ENCODE data around the gene LRRC1. TPM values are rescaled to one million over a fixed set of nuclear protein-coding genes. Genes with fewer than 3 reads are reported as not detected.

The LRRC1 gene
- total and polyA plus RNA-seq, 2 donors (not counting 3 experiments of a cell fraction or from before 2014, with no cell fraction given) = 5.6 to 11.7 TPM

DNA sequence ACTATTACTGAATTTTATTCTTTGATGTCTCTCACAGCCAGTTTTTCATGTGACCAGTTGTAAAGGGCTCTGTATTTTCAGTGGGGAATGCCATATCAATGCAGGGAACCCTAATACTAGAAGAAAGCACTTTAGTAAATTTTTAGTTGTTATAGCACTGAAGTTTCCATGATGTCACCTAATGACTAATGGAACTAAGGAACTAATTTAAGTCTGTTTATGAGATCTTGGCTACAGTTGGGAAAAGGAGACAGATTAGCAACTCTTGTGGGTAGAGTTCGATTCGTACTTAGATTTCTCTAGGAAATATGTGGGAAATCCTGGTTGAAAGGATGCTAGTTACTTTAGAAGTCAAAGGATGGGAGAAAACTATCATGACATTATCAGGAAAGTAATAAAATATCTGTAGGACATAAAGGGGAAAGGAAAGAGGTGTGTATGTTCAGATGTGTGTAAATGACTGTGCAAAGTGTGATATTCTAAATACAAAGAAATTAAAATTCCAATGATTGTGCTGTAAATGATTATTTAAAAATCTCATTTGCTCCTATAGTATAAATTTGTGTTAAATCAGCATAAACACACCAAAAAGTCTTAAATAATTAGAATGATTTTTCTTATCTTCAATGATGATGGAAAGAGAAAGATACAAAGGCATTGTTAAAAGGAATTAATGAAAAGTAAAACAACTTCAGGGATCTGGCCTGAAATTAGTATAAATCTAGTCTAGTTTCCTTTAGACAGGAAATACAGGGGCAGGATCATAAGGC, 103.4 kb downstream of the LRRC1 start:
- no peaks in the 10 kb centered on the region for H3K9me1 ChIP-seq (replicated peaks; ENCODE audit: control insufficient read depth, extremely low read depth, insufficient read depth, low read length)
- H3K9ac ChIP-seq (replicated peaks; ENCODE audit: extremely low read depth, insufficient read depth, low read length) = no peak overlapping the region
- ChIA-PET CTCF (interaction anchor here (1.7 to 2.5 kb wide), 3 partner anchors 15 to 104 kb away, joined by 5 to 9 read pairs (median 7); partner anchors contain the start of gene LRRC1), POLR2A (no interaction called here)
- no TSS peak for BruUV-seq (replicated peaks)
- no peaks in the 10 kb centered on the region for H4K20me1 ChIP-seq (replicated peaks; ENCODE audit: control insufficient read depth, extremely low read depth, insufficient read depth, low read length)
- no peak overlapping the region for H2AFZ ChIP-seq (ENCODE audit: low read depth, low read length)
- DNase-seq (ENCODE audit: low read depth, low spot score) = peak; percentile 45
- TF ChIP-seq GATA2 (IDR thresholded peaks at IDR 0.05; ENCODE audit: insufficient read depth, insufficient read length, low read depth, low read length) = no peak
- no peaks in the 10 kb centered on the region for H3K27me3 ChIP-seq (ENCODE audit: control insufficient read depth in 2 of 2, insufficient read depth in 2 of 2, low read length in 2 of 2)
- no peaks in the 10 kb centered on the region for H3K79me2 ChIP-seq (ENCODE audit: control insufficient read depth, insufficient read depth, low read length)
- dilution Hi-C loops (cut with MboI; ENCODE audit: extremely low pct_ligation_motif_present, low sequenced_read_pairs) = no loop called here
- FAIRE-seq = no peak
- no peak overlapping the region for H3K27ac ChIP-seq (ENCODE audit: insufficient read depth, low read depth, low read length)
- H3K4me2 ChIP-seq (ENCODE audit: insufficient read depth, low read length) = no peak overlapping the region
- intact Hi-C loops (cut with micrococcal nuclease) = loop anchor here (2.0 kb wide), 1 partner anchor 15 kb away; no protein-coding TSS in a partner anchor
- peaks cover 20% of the 10 kb centered on the region for H3K4me1 ChIP-seq (ENCODE audit: control insufficient read depth, extremely low read depth, insufficient read depth, low read length)
- peaks cover 0 to 2% of the 10 kb centered on the region in 2 experiments for H3K36me3 ChIP-seq (ENCODE audit: control insufficient read depth in 2 of 2, extremely low read depth in 1 of 2, insufficient read depth in 2 of 2, low read length in 2 of 2)
- H3K4me3 ChIP-seq (replicated peaks in 1 of 3; ENCODE audit: insufficient read depth in 1 of 3, low read depth in 1 of 3, low read length in 3 of 3) = no peak overlapping the region
- no peaks in the 10 kb centered on the region for H3K9me3 ChIP-seq (replicated peaks; ENCODE audit: control insufficient read depth, insufficient read depth, low read length)

GRCh38 chr6:53899512-53899911, 104.7 kb downstream of the LRRC1 start:
- Histone ChIP-seq H3K4me1 (ENCODE audit: control insufficient read depth, extremely low read depth, insufficient read depth, low read length) (peaks cover 20% of the 10 kb centered on the region), H3K9me1 (replicated peaks; ENCODE audit: control insufficient read depth, extremely low read depth, insufficient read depth, low read length) (no peaks in the 10 kb centered on the region), H3K9me3 (replicated peaks; ENCODE audit: control insufficient read depth, insufficient read depth, low read length) (no peaks in the 10 kb centered on the region), H2AFZ (ENCODE audit: low read depth, low read length) (no peak overlapping the region), H3K4me2 (ENCODE audit: insufficient read depth, low read length) (peak overlapping the region; percentile 24), H3K27ac (ENCODE audit: insufficient read depth, low read depth, low read length) (peak overlapping the region; percentile 56), H3K36me3 (ENCODE audit: control insufficient read depth in 2 of 2, extremely low read depth in 1 of 2, insufficient read depth in 2 of 2, low read length in 2 of 2) (peaks cover 0 to 4% of the 10 kb centered on the region in 2 experiments), H3K4me3 (replicated peaks in 1 of 3; ENCODE audit: insufficient read depth in 1 of 3, low read depth in 1 of 3, low read length in 3 of 3) (no peak overlapping the region), H3K79me2 (ENCODE audit: control insufficient read depth, insufficient read depth, low read length) (no peaks in the 10 kb centered on the region), H3K9ac (replicated peaks; ENCODE audit: extremely low read depth, insufficient read depth, low read length) (peak overlapping the region; percentile 19), H4K20me1 (replicated peaks; ENCODE audit: control insufficient read depth, extremely low read depth, insufficient read depth, low read length) (no peaks in the 10 kb centered on the region), H3K27me3 (ENCODE audit: control insufficient read depth in 2 of 2, insufficient read depth in 2 of 2, low read length in 2 of 2) (no peaks in the 10 kb centered on the region)
- POLR2A ChIA-PET = no interaction called here
- DNase-seq (ENCODE audit: low read depth, low spot score) = peak; percentile 97
- dilution Hi-C loops (cut with MboI; ENCODE audit: extremely low pct_ligation_motif_present, low sequenced_read_pairs) = no loop called here
- CTCF ChIA-PET = interaction anchor here (1.0 to 2.0 kb wide), 3 partner anchors 30 to 105 kb away, joined by 3 to 9 read pairs (median 5); partner anchors contain the start of gene LRRC1
- intact Hi-C loops (cut with micrococcal nuclease) = loop anchor here (1.0 to 2.0 kb wide), 5 partner anchors 8 to 105 kb away; no protein-coding TSS in a partner anchor
- TF ChIP-seq, protein P1, sequence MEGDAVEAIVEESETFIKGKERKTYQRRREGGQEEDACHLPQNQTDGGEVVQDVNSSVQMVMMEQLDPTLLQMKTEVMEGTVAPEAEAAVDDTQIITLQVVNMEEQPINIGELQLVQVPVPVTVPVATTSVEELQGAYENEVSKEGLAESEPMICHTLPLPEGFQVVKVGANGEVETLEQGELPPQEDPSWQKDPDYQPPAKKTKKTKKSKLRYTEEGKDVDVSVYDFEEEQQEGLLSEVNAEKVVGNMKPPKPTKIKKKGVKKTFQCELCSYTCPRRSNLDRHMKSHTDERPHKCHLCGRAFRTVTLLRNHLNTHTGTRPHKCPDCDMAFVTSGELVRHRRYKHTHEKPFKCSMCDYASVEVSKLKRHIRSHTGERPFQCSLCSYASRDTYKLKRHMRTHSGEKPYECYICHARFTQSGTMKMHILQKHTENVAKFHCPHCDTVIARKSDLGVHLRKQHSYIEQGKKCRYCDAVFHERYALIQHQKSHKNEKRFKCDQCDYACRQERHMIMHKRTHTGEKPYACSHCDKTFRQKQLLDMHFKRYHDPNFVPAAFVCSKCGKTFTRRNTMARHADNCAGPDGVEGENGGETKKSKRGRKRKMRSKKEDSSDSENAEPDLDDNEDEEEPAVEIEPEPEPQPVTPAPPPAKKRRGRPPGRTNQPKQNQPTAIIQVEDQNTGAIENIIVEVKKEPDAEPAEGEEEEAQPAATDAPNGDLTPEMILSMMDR (IDR thresholded peaks at IDR 0.05; ENCODE audit: extremely low read depth in 1 of 2, insufficient read depth in 1 of 2, low read depth in 1 of 2, low read length in 2 of 2) = no peak
- TF ChIP-seq GATA2 (IDR thresholded peaks at IDR 0.05; ENCODE audit: insufficient read depth, insufficient read length, low read depth, low read length) = no peak
- TF ChIP-seq JUN (IDR thresholded peaks at IDR 0.05; ENCODE audit: borderline replicate concordance, insufficient read depth, insufficient read length, low read depth) = peak; percentile 69
- TF ChIP-seq POLR2AphosphoS5 (IDR thresholded peaks at IDR 0.05; ENCODE audit: insufficient read depth, low read depth, low read length) = no peak
- TF ChIP-seq MAX (IDR thresholded peaks at IDR 0.05; ENCODE audit: insufficient read depth, insufficient read length) = no peak
- BruUV-seq (replicated peaks) = no TSS peak
- peak; percentile 93 for FAIRE-seq
